HL-60 (cell line): Measurements from ENCODE around the gene NR3C1.

Experiments used
- CTCF ChIP-seq: IDR thresholded peaks from one replicate; pipeline ENCODE4 v1.5.1; 2011; ENCODE audit warnings: low read length, control low read depth, inconsistent platforms; ENCODE audit not compliant: insufficient read depth
- GABPA ChIP-seq: IDR thresholded peaks from 2 replicates; pipeline ENCODE4 v1.6.1; 2012; ENCODE audit warnings: low read depth
- SPI1 ChIP-seq: IDR thresholded peaks from 2 replicates; pipeline ENCODE4 v1.6.1; 2012; ENCODE audit warnings: low read depth, mild to moderate bottlenecking, borderline replicate concordance

GRCh38 chr5:143354025-143354424, 49.5 kb downstream of the NR3C1 start:
- TF ChIP-seq CTCF: no peak
- no peak for TF ChIP-seq GABPA
- no peak for TF ChIP-seq SPI1
